ENCODE data around the gene OSBPL5.
"Not testable (repeated sequence)": the region's sequence is repeated elsewhere in the genome, so short reads cannot be mapped to it uniquely, and the experiment has no call there.

OSBPL5 gene

DNA sequence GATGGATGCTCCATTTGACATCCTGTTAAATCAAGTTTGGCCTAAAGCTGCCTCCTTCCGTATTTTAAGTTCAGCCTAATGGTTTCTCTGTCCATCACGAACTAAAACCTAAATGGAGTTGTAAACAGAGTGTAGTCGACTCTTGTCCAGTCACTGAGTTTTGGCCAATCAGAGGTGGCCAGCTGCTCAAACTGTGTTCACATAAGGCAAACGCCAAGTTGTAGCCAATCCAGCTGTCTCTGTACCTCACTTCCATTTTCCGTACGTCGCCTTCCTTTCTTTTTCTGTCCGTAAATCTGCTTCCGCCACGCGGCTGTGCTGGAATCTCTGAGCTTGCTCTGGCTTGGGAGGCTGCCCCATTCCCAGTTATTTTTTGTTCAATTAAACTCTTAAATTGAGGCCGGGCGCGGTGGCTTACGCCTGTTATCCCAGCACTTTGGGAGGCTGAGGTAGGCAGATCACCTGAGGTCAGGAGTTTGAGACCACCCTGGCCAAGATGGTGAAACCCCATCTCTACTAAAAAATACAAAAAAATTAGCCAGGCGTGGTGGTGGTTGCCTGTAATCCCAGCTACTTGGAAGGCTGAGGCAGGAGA is 87.2 kb downstream of the OSBPL5 start:
- no peaks in the 10 kb centered on the region for H3K4me1 ChIP-seq
- TF ChIP-seq, protein P1, sequence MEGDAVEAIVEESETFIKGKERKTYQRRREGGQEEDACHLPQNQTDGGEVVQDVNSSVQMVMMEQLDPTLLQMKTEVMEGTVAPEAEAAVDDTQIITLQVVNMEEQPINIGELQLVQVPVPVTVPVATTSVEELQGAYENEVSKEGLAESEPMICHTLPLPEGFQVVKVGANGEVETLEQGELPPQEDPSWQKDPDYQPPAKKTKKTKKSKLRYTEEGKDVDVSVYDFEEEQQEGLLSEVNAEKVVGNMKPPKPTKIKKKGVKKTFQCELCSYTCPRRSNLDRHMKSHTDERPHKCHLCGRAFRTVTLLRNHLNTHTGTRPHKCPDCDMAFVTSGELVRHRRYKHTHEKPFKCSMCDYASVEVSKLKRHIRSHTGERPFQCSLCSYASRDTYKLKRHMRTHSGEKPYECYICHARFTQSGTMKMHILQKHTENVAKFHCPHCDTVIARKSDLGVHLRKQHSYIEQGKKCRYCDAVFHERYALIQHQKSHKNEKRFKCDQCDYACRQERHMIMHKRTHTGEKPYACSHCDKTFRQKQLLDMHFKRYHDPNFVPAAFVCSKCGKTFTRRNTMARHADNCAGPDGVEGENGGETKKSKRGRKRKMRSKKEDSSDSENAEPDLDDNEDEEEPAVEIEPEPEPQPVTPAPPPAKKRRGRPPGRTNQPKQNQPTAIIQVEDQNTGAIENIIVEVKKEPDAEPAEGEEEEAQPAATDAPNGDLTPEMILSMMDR (IDR thresholded peaks at IDR 0.05), result no peak
- no peak for DNase-seq
- intact Hi-C loops (cut with DNase I; ENCODE audit: low total_unique reads), result no loop called here
- no peak overlapping the region for H3K4me3 ChIP-seq
- H3K27ac ChIP-seq, result no peak overlapping the region
- H3K36me3 ChIP-seq, result no peaks in the 10 kb centered on the region
- peaks cover 0 to 13% of the 10 kb centered on the region in 2 donors for H3K27me3 ChIP-seq
- no peaks in the 10 kb centered on the region for H3K9me3 ChIP-seq

DNA sequence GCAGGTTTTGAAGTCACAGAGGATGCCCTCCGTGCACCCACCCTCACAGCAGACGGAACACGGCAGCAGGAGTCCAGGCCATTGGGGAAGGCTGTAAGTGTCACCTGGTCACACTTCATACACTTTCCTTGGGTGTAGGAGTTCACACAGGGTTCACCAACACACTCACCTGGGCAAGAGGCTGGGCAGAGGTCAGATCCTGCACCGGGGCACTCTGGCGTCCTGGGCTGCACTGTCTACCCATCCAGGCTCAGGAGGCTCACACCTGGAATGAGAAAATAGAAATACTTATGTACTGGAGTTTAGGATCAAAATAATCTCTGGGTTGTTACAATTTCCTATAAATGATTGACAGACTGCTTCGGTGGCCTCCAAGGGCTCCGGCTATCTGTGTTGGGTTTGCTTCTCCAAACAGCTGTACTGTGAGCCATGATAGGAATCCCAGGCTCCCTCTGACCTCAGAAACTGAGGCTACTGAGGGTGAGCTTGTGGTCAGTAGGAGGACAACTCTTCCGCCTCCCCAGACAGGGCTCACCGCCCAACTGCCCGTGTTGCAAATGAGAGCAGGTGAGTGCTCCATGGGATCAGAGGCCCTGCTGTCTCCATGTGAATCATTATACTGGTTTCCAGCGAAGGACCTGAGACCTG is 87.8 kb downstream of the OSBPL5 start:
- no peak overlapping the region for H3K27ac ChIP-seq
- no peaks in the 10 kb centered on the region for H3K36me3 ChIP-seq
- H3K27me3 ChIP-seq, result peaks cover 0 to 10% of the 10 kb centered on the region in 2 donors
- no peaks in the 10 kb centered on the region for H3K4me1 ChIP-seq
- H3K9me3 ChIP-seq, result no peaks in the 10 kb centered on the region
- TF ChIP-seq, protein P1 (IDR thresholded peaks at IDR 0.05), result no peak
- no peak overlapping the region for H3K4me3 ChIP-seq
- intact Hi-C loops (cut with DNase I; ENCODE audit: low total_unique reads), result no loop called here
- DNase-seq, result no peak

DNA sequence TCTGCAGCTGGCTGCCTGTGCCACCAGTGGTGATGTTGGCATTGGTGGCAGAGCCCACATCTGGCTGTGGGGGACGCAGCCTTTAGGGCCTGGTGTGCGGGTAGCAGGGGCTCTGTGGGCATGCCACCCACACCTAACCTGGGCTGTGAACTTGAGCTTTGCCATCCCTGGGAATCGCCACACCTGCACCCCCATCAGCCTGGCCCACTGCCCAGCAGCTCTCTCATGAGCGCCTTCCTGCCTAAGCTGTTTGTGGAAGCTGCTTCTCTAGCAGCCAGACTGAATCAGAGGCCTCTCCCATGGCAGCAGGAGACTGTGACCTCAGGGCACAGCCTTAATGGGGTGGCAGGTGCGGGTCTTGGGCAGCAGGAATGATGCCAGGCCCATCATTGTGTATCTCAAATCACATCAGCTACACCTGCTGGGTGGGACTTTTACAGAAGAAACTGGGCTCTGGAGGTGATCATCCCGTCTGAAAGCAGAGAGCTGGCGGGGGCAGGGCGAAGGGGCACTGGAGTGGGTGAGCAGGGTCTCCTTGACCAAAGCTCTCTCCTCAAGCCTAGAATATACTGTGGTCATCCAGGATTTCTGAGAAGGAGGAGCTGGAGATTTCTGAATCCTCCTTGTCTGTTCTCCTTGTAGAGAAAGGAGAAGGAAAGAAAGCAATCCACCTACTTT is 90.1 kb downstream of the OSBPL5 start:
- Histone ChIP-seq H3K27ac (no peak overlapping the region), H3K27me3 (peaks cover 0 to 6% of the 10 kb centered on the region in 2 donors), H3K9me3 (no peaks in the 10 kb centered on the region), H3K4me1 (no peaks in the 10 kb centered on the region), H3K4me3 (no peak overlapping the region), H3K36me3 (no peaks in the 10 kb centered on the region)
- DNase-seq, result no peak
- TF ChIP-seq, protein P1 (IDR thresholded peaks at IDR 0.05), result no peak
- intact Hi-C loops (cut with DNase I; ENCODE audit: low total_unique reads), result no loop called here

DNA sequence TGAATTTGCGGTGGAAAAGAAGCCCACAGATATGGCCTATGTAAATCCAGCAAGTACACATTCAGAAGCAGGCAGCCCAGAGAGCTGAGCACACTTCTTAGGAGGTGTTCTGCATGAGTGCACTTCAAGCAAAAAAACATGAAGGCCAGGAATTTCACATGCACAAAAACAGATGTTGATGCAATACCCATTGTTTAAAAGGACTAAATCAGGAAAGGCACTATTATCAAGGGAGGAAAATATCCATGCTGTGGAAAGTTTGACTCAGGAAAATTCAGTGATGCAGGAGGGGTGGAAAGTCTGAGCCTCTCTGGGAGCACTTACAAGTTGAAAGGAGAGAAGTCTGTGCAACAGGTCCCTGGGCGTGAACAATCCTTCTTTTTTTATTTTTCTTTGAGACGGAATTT is 92.1 kb downstream of the OSBPL5 start:
- no peak overlapping the region for H3K27ac ChIP-seq
- DNase-seq, result no peak
- intact Hi-C loops (cut with DNase I; ENCODE audit: low total_unique reads), result no loop called here

DNA sequence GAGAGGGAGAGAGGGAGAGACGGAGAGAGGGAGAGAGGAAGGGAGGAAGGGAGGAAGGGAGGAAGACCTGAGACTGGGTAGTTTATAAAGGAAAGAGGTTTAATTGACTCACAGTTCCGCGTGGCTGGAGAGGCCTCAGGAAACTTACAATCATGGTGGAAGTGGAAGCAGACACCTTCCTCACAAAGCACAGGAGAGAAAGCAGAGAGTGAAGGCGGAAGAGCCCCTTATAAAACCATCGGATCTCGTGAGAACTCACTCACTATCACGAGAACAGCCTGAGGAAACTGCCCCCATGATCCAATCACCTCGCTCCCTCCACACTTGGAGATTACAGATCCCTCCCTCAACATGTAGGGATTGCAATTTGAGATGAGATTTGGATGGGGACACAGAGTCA is 95.7 kb downstream of the OSBPL5 start:
- intact Hi-C loops (cut with DNase I; ENCODE audit: low total_unique reads), result no loop called here
- no peaks in the 10 kb centered on the region for H3K36me3 ChIP-seq
- H3K4me3 ChIP-seq, result no peak overlapping the region
- TF ChIP-seq, protein P1 (IDR thresholded peaks at IDR 0.05), result no peak
- H3K9me3 ChIP-seq, result no peaks in the 10 kb centered on the region
- peaks cover 0 to 7% of the 10 kb centered on the region in 2 donors for H3K27me3 ChIP-seq
- no peak overlapping the region for H3K27ac ChIP-seq
- no peaks in the 10 kb centered on the region for H3K4me1 ChIP-seq
- no peak for DNase-seq

More for the DNA sequence above, 92.1 kb downstream of the OSBPL5 start:
- TF ChIP-seq, protein P1 (IDR thresholded peaks at IDR 0.05), result no peak
- Histone ChIP-seq H3K27me3 (peaks cover 0 to 6% of the 10 kb centered on the region in 2 donors), H3K4me3 (no peak overlapping the region), H3K36me3 (no peaks in the 10 kb centered on the region), H3K4me1 (no peaks in the 10 kb centered on the region), H3K9me3 (no peaks in the 10 kb centered on the region)

DNA sequence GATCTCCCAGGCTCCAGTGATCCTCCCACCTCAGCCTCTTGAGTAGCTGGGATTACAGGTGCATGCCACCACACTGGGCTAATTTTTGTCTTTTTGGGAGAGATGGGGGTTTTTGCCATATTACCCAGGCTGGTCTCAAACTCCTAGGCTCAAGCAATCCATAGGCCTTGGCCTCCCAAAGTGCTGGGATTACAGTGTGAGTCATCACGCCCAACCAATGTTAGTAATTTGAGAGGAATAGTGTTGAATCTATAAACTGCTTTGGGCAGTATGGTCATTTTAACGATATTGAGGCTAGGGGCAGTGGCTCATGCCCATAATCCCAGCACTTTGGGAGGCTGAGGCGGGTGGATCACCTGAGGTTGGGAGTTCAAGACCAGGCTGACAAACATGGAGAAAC is 98.8 kb downstream of the OSBPL5 start:
- H3K27ac ChIP-seq, H3K27me3 ChIP-seq, DNase-seq: not testable (repeated sequence)

DNA sequence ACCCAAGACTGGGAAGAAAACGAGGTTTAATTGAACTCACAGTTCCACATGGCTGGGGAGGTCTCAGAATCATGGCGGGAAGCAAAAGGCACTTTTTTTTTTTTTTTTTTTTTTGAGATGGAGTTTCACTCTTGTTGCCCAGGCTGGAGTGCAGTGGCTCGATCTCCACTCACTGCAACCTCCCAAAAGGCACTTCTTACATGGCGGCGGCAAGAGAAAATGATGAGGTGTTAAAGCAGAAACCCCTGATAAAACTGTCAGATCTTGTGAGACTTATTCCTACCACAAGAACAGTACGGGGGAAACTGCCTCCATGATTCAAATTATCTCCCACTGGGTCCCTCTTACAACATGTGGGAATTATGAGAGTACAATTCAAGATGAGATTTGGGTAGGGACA is 100.4 kb downstream of the OSBPL5 start:
- H3K36me3 ChIP-seq; H3K9me3 ChIP-seq; H3K4me1 ChIP-seq; H3K27ac ChIP-seq; intact Hi-C loops (cut with DNase I; ENCODE audit: low total_unique reads); H3K27me3 ChIP-seq; H3K4me3 ChIP-seq; DNase-seq: not testable (repeated sequence)

More for the DNA sequence above, 98.8 kb downstream of the OSBPL5 start:
- intact Hi-C loops (cut with DNase I; ENCODE audit: low total_unique reads); H3K4me3 ChIP-seq; H3K9me3 ChIP-seq; H3K4me1 ChIP-seq; H3K36me3 ChIP-seq: not testable (repeated sequence)

DNA sequence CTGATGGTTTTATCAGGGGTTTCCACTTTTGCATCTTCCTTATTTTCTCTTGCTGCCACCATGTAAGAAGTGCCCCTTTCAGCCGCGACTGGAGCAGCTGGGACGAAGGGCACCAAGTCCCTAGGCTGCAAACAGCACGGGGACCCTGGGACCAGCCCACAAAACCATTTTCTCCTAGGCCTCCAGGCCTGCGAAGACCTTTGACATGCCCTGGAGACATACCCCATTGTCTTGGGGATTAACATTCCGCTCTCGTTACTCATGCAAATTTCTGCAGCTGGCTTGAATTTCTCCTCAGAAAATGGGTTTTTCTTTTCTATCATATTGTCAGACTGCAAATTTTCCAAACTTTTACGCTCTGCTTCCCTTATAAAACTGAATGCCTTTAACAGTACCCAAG is 101.2 kb downstream of the OSBPL5 start:
- not testable (repeated sequence) for H3K9me3 ChIP-seq

DNA sequence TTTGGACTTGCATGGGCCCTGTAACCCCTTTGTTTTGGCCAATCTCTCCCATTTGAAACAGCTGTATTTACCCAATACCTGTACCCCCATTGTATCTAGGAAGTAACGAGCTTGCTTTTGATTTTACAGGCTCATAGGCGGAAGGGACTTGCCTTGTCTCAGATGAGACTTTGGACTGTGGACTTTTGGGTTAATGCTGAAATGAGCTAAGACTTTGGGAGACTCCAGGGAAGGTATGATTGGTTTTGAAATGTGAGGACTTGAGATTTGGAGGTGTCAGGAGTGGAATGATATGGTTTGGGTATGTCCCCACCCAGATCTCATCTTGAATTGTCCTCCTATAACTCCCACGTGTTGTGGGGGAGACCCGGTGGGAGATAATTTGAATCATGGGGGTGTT is 101.7 kb downstream of the OSBPL5 start:
- intact Hi-C loops (cut with DNase I; ENCODE audit: low total_unique reads); H3K4me3 ChIP-seq; DNase-seq; H3K27ac ChIP-seq; H3K4me1 ChIP-seq; H3K36me3 ChIP-seq; H3K27me3 ChIP-seq; H3K9me3 ChIP-seq: not testable (repeated sequence)

More for the DNA sequence above, 101.2 kb downstream of the OSBPL5 start:
- H3K4me3 ChIP-seq; H3K4me1 ChIP-seq; intact Hi-C loops (cut with DNase I; ENCODE audit: low total_unique reads); DNase-seq; H3K27ac ChIP-seq; H3K27me3 ChIP-seq; H3K36me3 ChIP-seq: not testable (repeated sequence)

All from tibial artery (tissue), 4 donors.